Left lung (tissue), 10 donors: ENCODE data around the gene PXDN. TPM values are rescaled to one million over a fixed set of nuclear protein-coding genes. Genes with fewer than 3 reads are reported as not detected.

Experiments
- ATAC-seq: fragments of 200-7000 bp; cut with Tn5 transposase; one replicate; pipeline ENCODE4 v1.9.1; 2020; ENCODE audit warnings: moderate library complexity
- DNase-seq, 4 donors: peaks; one replicate each; pipeline ENCODE4 v3.0.0-alpha.2; 2013 to 2020
- H3K27ac ChIP-seq, 2 donors: fragments of 200-600 bp; sonication (generic) in 1 of 2; one replicate each; pipeline versions ENCODE4 v1.5.0 to v1.8.0; 2020 to 2021
- H3K27me3 ChIP-seq, 2 donors: fragments of 200-600 bp; sonication (generic) in 1 of 2; one replicate each; pipeline versions ENCODE4 v1.5.0 to v1.8.0; 2020 to 2021
- H3K36me3 ChIP-seq, 2 donors: fragments of 200-600 bp; sonication (generic) in 1 of 2; one replicate each; pipeline versions ENCODE4 v1.5.0 to v1.8.0; 2020 to 2021
- H3K4me1 ChIP-seq, 2 donors: fragments of 200-600 bp; one replicate each; pipeline ENCODE4 v1.8.0; 2021
- H3K4me3 ChIP-seq, 2 donors: fragments of 200-600 bp; sonication (generic) in 1 of 2; one replicate each; pipeline versions ENCODE4 v1.5.0 to v1.8.0; 2020 to 2021; ENCODE audit warnings: mild to moderate bottlenecking in 1 of 2
- H3K9me3 ChIP-seq, 2 donors: fragments of 200-600 bp; sonication (generic) in 1 of 2; one replicate each; pipeline versions ENCODE4 v1.5.0 to v1.8.0; 2020 to 2021
- CTCF ChIP-seq, 2 donors: fragments of 200-600 bp; sonication (generic) in 1 of 2; IDR thresholded peaks; one replicate each; pipeline versions ENCODE4 v1.5.0 to v1.8.0; 2021; ENCODE audit warnings: antibody characterized with exemption in 2 of 2
- intact Hi-C, 2 donors: fragments of 100-400 bp; cut with DNase I; formaldehyde crosslinking; loops; one replicate each; pipeline versions ENCODE4 v1.11.2 to v1.14.2; 2022
- polyA plus RNA-seq, 6 donors: library from polyadenylated mRNA; unstranded; fragments of 120-200 nt; gene quantifications; one replicate each; pipeline ENCODE4 v1.2.1, GENCODE V29; 2013; ENCODE audit not compliant: insufficient read length in 6 of 6
- total RNA-seq, 2 donors: library from RNA; stranded (reverse); fragmentation: NEBNext Ultra II Directional; extraction: Animal tissue kit (Norgen Biotek cat#: 25700); gene quantifications; one replicate each; pipeline ENCODE4 v1.2.1, GENCODE V29; 2021
- donor health status: DM: no; HTN: yes; CAD: no.
- donor health status: DM: no; HTN: no; CAD: no.

The PXDN gene
- total and polyA plus RNA-seq, 8 donors, result 44.8 to 215 (median 174) TPM

DNA sequence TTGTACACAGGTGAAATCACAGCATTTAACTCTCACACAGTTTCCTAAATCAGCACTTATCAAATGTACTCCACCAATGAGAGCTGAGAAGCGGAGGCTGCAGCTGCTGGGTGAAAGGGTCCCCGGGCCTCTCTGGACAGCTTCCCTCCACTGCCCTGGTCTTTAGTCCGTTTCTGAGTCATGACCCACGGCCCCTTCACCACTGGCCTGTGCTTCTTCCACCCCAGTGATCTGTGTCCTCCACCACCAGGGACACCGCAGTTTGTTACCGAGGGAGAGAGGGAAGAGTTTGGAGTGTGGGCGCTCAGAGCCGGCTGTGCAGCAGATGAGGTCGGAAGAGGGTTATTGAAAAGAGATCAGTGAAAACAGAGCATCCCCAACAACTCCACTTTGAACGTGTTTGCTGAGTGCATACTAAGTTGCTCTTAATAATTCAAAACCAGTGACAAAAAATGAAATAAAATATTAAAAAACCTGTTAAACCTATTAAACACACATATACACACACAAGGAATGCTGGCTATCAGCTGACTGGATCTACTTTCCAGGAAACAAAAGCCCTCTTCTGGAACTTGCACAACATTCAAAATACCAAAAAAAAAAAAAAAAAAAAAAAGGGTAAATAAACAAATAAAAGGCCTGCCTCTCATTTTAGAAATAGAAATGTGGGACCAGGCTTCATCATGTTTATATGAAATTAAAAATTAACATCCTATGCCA, 54.1 kb downstream of the PXDN start:
- peak; percentile 21 for ATAC-seq
- no peak overlapping the region for H3K27ac ChIP-seq
- no peak overlapping the region for H3K4me3 ChIP-seq
- H3K27me3 ChIP-seq, result no peaks in the 10 kb centered on the region
- TF ChIP-seq CTCF (IDR thresholded peaks at IDR 0.05), result no peak
- no peaks in the 10 kb centered on the region for H3K9me3 ChIP-seq
- no peaks in the 10 kb centered on the region for H3K4me1 ChIP-seq
- intact Hi-C loops, result no loop called here
- DNase-seq, result no peak
- H3K36me3 ChIP-seq, result peaks cover 0 to 6% of the 10 kb centered on the region in 2 donors

DNA sequence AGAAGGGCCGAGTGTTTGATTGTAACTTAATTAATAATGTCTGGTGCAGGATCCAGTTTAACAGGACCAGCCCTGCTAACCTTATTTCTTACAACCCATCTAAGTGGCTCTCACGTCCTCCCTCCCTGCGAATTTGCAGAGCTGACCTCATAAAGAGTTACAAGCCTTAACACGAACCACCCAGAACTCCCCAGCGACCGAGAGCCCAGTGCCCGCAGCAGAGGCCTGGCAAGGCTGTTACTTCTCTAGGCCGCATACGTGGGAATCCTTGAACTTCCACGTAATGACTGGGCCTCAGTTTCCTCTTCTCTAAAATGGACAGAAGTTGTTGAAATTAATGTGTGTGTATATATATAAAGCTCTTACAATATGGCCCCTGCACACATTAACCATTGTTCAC, 55.5 kb downstream of the PXDN start:
- ATAC-seq, result no peak
- no peaks in the 10 kb centered on the region for H3K4me1 ChIP-seq
- intact Hi-C loops, result no loop called here
- peaks cover 0 to 6% of the 10 kb centered on the region in 2 donors for H3K36me3 ChIP-seq
- H3K9me3 ChIP-seq, result no peaks in the 10 kb centered on the region
- no peaks in the 10 kb centered on the region for H3K27me3 ChIP-seq
- TF ChIP-seq CTCF (IDR thresholded peaks at IDR 0.05), result no peak
- no peak for DNase-seq
- no peak overlapping the region for H3K4me3 ChIP-seq
- H3K27ac ChIP-seq, result no peak overlapping the region

GRCh38 chr2:1688161-1688560, 56.2 kb downstream of the PXDN start:
- intact Hi-C loops, result no loop called here
- DNase-seq, result no peak
- Histone ChIP-seq H3K27ac (no peak overlapping the region), H3K27me3 (no peaks in the 10 kb centered on the region), H3K4me1 (no peaks in the 10 kb centered on the region), H3K9me3 (no peaks in the 10 kb centered on the region), H3K4me3 (no peak overlapping the region), H3K36me3 (peaks cover 0 to 6% of the 10 kb centered on the region in 2 donors)
- no peak for ATAC-seq
- no peak for TF ChIP-seq CTCF (IDR thresholded peaks at IDR 0.05)

GRCh38 chr2:1687254-1687653, 57.1 kb downstream of the PXDN start:
- Histone ChIP-seq H3K4me1 (no peaks in the 10 kb centered on the region), H3K9me3 (no peaks in the 10 kb centered on the region), H3K4me3 (no peak overlapping the region), H3K27me3 (no peaks in the 10 kb centered on the region), H3K27ac (no peak overlapping the region), H3K36me3 (peaks cover 0 to under 1% of the 10 kb centered on the region in 2 donors)
- DNase-seq (no peak), ATAC-seq (no peak)
- intact Hi-C loops, result no loop called here
- no peak for TF ChIP-seq CTCF (IDR thresholded peaks at IDR 0.05)

- DNase-seq, result no peak
- no peak overlapping the region for H3K27ac ChIP-seq
- no peak overlapping the region for H3K4me3 ChIP-seq
- H3K27me3 ChIP-seq, result no peaks in the 10 kb centered on the region
- H3K36me3 ChIP-seq, result no peaks in the 10 kb centered on the region
- H3K4me1 ChIP-seq, result no peaks in the 10 kb centered on the region
- no peak for TF ChIP-seq CTCF (IDR thresholded peaks at IDR 0.05)
- no peak for ATAC-seq
- intact Hi-C loops, result no loop called here
- no peaks in the 10 kb centered on the region for H3K9me3 ChIP-seq
These were observed 57.6 kb downstream of the PXDN start for GRCh38 chr2:1686784-1687105.
